GM18909 (cell line): ENCODE results near the gene GGCX.

Experiments used
- ATAC-seq: cut with Tn5 transposase; IDR thresholded peaks from one replicate; pipeline ENCODE4 v1.9.1; 2021; ENCODE audit warnings: mild to moderate bottlenecking; ENCODE audit not compliant: unreplicated experiment, poor library complexity

GGCX gene

GRCh38 chr2:85524336-85524908 lies 36.9 kb downstream of the GGCX start:
- ATAC-seq = no peak

- ATAC-seq = no peak
These were observed 37.4 kb downstream of the GGCX start for GRCh38 chr2:85523903-85524335.

DNA sequence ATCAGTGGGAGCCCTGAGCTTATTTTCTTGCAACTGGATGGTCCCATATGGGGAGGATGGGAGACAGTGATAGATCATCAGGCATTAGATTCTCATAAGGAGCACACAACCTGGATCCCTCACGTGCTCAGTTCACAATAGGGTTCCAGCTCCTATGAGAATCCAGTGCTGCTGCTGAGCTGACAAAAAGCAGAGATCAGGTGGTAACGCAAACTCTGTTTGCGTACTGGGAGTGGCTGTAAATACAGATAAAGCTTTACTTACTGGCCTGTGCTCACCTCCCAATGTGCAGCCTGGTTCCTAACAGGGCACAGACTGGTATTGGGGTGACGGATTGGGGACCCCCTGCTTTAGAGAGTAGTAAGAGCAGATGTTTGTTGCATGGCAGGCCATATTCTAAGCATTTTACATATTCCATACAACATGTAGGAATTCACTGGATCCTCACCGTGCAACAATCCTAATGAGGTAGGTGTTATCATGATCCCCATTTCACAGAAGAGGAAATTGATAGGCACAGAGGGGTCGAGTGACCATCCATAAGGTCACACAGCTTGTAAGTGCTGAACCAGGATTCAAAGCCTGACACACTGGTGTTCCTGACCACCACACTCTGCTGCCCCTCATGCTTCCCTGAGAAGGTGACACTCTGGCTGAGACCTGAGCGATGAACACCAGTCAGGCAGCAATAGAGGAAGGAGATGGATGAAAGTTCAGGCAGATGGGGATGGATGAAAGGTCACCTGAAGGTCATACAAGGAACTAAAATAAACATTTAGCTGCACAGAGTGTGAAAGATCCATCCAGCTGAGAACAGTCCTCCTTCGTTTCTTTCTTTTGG lies 38.0 kb downstream of the GGCX start:
- no peak for ATAC-seq

GRCh38 chr2:85522090-85522647 lies 39.1 kb downstream of the GGCX start:
- no peak for ATAC-seq

GRCh38 chr2:85516653-85517389 lies 44.5 kb downstream of the GGCX start:
- no peak for ATAC-seq

GRCh38 chr2:85514323-85514722 lies 47.0 kb downstream of the GGCX start:
- ATAC-seq = no peak

- no peak for ATAC-seq
These were observed 50.1 kb downstream of the GGCX start for GRCh38 chr2:85511008-85511811.

DNA sequence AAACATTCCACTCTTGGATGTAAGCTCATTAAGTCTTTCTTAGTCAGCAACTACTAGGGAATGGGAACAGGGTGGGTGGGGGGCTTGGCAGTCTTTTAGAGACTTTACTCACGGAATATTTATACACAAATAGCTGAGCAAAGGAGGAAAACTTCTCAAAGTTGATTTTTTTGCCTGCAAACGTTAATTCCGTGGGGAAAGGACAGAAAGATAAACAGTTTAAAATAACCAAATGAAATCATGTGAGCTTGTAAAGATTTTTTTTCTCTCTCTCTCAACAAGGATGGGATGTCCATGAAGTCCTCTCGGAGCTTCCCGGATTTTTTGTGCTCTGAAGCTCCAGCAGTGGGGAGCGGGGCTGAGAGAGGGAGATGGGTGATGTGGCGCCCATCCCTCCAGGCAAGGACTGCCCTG lies 54.5 kb downstream of the GGCX start:
- ATAC-seq = no peak

- ATAC-seq = no peak
These were observed 55.6 kb downstream of the GGCX start for GRCh38 chr2:85505551-85506238.

DNA sequence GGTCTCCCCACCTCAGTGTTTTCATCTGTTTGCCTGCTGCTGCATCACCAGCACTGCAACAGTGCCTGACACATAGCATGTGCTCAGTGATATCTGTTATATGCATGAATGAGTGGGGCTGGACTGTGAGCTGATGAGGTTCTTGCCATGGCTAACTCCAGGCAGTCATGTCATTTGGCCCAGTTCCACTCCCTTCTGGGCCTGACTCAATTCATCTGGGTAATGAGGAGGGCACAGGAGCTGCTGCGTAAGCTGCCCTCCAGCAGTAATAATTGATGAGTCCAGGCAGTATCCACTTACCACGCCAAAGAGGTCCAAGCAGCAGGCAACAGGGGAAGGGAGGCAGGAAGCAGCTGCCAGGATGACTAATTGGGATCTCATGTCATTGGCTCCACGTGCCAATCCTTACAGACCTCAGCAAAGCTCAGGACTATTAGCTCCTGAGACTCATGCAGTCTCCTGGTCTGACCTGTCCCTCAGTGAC lies 56.5 kb downstream of the GGCX start:
- no peak for ATAC-seq

GRCh38 chr2:85503851-85504777 lies 57.2 kb downstream of the GGCX start:
- ATAC-seq = no peak

DNA sequence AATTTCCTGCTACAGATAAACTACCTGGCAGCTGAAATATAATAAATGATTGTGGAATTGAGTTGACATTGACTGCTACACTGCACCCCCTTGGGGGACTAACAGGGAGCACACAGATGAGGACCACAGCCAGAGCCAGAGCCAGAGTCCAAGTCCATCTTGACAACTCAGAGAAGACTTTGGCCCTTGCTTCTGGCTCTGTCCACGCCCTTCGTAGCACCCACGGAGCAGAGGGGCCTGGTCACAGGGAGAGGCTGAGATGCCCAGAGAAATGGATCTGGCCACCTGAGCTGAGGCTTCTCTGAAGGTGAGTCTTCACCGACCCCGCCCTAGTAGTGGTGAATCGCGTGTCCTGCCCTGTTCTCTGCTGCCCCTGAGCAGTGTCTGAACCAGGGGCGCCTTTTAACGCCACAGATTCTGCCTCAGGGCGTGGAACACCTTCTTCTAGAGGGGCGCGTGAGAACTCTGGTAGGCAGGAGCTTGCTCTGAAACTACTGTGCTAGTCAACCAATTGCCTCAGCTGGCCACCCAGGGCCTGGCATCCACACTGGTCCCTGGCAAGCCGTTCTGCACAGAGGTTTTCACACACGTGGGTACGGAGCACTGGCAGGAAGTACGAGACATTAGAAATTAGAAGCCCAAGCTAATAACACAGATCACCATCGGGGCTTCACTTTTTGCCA lies 58.0 kb downstream of the GGCX start:
- no peak for ATAC-seq

- ATAC-seq = no peak
These were observed 58.6 kb downstream of the GGCX start for GRCh38 chr2:85502720-85503119.

DNA sequence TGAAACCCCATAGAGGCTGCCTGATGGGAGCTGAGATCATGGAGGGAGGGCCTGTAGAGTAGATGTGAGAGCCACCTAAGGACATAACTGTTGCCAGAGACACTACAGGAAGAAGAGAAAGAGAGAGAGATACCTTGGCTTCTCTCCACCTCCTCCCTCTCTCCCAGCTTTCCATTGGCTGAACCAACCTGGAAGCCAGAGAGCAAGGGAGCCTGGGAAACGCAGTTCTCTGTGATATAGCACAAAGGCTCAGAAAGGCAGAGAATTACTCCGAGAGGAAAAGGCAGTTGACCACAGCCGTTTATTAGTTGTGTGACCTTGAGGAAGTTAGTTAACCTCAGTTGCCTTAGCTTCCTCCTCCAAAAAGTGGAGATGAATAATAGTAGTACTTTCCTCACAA lies 60.0 kb downstream of the GGCX start:
- no peak for ATAC-seq

DNA sequence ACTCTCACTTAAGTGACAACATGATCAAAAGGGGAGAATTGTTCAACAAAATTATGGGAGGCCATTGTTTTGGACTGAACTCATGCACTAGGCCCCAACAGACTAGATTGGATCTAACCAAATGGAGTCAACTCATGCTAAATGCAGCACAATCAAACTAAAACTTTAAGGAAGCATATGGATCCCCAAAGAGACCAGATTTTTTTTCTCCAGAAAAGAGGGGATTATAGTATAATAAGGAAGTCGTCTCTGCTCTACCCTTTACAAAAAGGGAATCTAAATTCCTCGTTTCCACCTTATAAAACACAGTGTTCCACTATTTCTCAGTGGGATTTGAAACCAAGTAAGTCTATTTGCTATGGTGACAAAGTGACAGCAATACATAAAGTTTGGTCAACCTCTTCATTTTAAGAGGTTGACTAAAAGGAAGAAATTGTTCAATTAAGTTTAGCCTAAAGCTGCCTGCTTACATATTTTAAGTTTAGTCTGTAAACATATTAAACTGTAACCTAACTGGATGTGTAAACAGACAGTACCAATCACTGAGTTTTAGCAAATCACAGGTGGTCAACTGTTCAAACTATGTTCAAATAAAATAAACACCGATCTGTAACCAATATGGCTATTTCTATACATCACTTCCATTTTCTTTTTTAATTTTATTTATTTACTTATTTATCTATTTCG lies 63.2 kb downstream of the GGCX start:
- no peak for ATAC-seq

DNA sequence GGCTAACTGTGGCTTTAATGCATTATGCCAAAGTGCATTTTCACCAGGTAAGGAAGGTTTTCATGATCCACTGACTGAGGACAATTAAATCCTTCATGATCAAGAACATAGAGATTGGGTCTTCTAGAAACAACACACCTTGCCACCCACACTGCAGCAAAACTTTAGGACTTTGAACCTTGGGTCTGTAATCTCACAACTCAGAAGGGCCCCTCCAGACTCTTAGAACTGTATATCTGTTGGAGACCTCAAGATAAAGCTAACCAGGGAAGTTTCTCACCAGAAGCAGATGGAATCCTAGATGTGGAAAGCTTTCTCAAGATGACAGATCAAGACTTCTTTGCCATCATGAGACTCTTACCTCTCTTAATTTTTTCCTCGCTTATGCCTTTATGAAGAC lies 64.9 kb downstream of the GGCX start:
- ATAC-seq = no peak
